ENCODE measurements around the gene LIMK2. TPM values are rescaled to one million over a fixed set of nuclear protein-coding genes. Genes with fewer than 3 reads are reported as not detected.

LIMK2 gene
- total and polyA plus RNA-seq, 9 of the 15 experiments (the other 6 are each of a cell fraction or from before 2014, with no cell fraction given) = 1.1 to 14.5 (median 8.5) TPM

DNA sequence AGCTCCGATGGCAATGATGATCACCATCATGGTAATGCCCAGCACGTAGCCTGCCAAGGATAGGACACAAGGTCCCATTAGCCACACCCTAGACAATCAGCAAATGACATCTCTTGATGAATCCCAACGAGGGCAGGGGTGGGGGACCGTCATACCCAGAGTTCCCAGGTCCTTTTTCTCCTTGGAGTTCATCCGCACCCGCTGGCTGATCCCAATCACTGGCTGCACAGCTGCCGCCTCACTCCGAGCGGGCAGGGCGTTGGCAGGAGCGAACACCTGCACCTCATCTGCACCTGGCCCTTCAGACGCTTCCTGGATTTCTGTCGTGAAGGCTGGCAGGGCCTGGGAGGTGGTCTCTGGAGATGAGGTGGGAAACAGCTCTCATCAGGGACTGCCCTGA is 77.2 kb downstream of the LIMK2 start:
- CTCF ChIA-PET (ENCODE audit: low intra/inter-chr PET ratio) = no interaction called here
- Histone ChIP-seq H3K9me3 (replicated peaks; ENCODE audit: control insufficient read depth, insufficient read depth, low read depth, low read length) (no peaks in the 10 kb centered on the region), H3K36me3 (ENCODE audit: control insufficient read depth, insufficient read depth, low read length) (no peaks in the 10 kb centered on the region), H3K9ac (ENCODE audit: insufficient read depth in 1 of 2, low read depth in 2 of 2, low read length in 2 of 2) (peak overlapping the region; percentile 80; a peak in 2 of 4 replicates), H3K9me1 (ENCODE audit: control insufficient read depth, insufficient read depth, low read length) (no peaks in the 10 kb centered on the region), H3K4me2 (ENCODE audit: insufficient read depth, low read length) (peak overlapping the region; percentile 85), H3K4me3 (no peak overlapping the region), H3K79me2 (ENCODE audit: control insufficient read depth, insufficient read depth, low read length) (no peaks in the 10 kb centered on the region), H3K27ac (ENCODE audit: extremely low read depth, low read depth, low read length) (no peak overlapping the region), H2AFZ (ENCODE audit: low read depth, low read length) (no peak overlapping the region; the same call in 1 of the 2 replicates), H3K27me3 (ENCODE audit: control insufficient read depth in 2 of 2, insufficient read depth in 2 of 2, low read length in 2 of 2) (no peaks in the 10 kb centered on the region), H4K20me1 (replicated peaks; ENCODE audit: control insufficient read depth, insufficient read depth, low read length) (no peaks in the 10 kb centered on the region), H3K4me1 (replicated peaks in 1 of 2; ENCODE audit: control insufficient read depth in 2 of 2, insufficient read depth in 2 of 2, low read length in 2 of 2) (peaks cover 15 to 24% of the 10 kb centered on the region in 2 experiments; a peak in 4 of 5 replicates)
- ATAC-seq (no peak), DNase-seq (ENCODE audit: extremely low read depth in 1 of 4, low spot score in 3 of 4) (no peak), FAIRE-seq (no peak)
- WGBS (ENCODE audit: insufficient coverage, low coverage, missing lambda C conversion rate) = 62% methylated on average over 7 of the region's 13 CpGs
- in situ Hi-C loops (cut with MboI) = no loop called here
- intact Hi-C loops (cut with micrococcal nuclease) = no loop called here
- TF ChIP-seq, protein P1, sequence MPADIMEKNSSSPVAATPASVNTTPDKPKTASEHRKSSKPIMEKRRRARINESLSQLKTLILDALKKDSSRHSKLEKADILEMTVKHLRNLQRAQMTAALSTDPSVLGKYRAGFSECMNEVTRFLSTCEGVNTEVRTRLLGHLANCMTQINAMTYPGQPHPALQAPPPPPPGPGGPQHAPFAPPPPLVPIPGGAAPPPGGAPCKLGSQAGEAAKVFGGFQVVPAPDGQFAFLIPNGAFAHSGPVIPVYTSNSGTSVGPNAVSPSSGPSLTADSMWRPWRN (IDR thresholded peaks at IDR 0.05; ENCODE audit: low read depth) = no peak
- TF ChIP-seq, protein P2, sequence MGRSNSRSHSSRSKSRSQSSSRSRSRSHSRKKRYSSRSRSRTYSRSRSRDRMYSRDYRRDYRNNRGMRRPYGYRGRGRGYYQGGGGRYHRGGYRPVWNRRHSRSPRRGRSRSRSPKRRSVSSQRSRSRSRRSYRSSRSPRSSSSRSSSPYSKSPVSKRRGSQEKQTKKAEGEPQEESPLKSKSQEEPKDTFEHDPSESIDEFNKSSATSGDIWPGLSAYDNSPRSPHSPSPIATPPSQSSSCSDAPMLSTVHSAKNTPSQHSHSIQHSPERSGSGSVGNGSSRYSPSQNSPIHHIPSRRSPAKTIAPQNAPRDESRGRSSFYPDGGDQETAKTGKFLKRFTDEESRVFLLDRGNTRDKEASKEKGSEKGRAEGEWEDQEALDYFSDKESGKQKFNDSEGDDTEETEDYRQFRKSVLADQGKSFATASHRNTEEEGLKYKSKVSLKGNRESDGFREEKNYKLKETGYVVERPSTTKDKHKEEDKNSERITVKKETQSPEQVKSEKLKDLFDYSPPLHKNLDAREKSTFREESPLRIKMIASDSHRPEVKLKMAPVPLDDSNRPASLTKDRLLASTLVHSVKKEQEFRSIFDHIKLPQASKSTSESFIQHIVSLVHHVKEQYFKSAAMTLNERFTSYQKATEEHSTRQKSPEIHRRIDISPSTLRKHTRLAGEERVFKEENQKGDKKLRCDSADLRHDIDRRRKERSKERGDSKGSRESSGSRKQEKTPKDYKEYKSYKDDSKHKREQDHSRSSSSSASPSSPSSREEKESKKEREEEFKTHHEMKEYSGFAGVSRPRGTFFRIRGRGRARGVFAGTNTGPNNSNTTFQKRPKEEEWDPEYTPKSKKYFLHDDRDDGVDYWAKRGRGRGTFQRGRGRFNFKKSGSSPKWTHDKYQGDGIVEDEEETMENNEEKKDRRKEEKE (IDR thresholded peaks at IDR 0.05; ENCODE audit: borderline replicate concordance in 1 of 2, control insufficient read depth in 1 of 2, low read depth in 2 of 2, low read length in 1 of 2) = no peak
- no peak for TF ChIP-seq ARID1B (IDR thresholded peaks at IDR 0.05)
- TF ChIP-seq, protein P3, sequence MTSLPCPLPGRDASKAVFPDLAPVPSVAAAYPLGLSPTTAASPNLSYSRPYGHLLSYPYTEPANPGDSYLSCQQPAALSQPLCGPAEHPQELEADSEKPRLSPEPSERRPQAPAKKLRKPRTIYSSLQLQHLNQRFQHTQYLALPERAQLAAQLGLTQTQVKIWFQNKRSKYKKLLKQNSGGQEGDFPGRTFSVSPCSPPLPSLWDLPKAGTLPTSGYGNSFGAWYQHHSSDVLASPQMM (CRISPR knock-in tag; IDR thresholded peaks at IDR 0.05) = no peak
- TF ChIP-seq ZC3H4 (CRISPR knock-in tag; IDR thresholded peaks at IDR 0.05; ENCODE audit: borderline replicate concordance) = 0 out of 2 replicates have a peak, but pooled peaks have one; percentile 40
- no peak for TF ChIP-seq MED1 (CRISPR knock-in tag; IDR thresholded peaks at IDR 0.05; ENCODE audit: borderline replicate concordance)
- BruUV-seq (replicated peaks) = no TSS peak
- POLR2A ChIA-PET = interaction anchor here (1.0 to 3.1 kb wide), 3 partner anchors 12 to 21 kb away, joined by 4 to 7 read pairs (median 6); no protein-coding TSS in a partner anchor

Data from K562 (cell line).